GM12878 (cell line): Measurements from ENCODE around the gene RABEP2. TPM values are rescaled to one million over a fixed set of nuclear protein-coding genes. Genes with fewer than 3 reads are reported as not detected.

Experiments used
- ATAC-seq: fragments of 200-7000 bp; cut with Tn5 transposase; 3 replicates; pipeline ENCODE4 v1.9.1; 2020; ENCODE audit warnings: mild to moderate bottlenecking, moderate library complexity
- BruUV-seq: library from RNA; stranded (reverse); fragments of 400-500 nt; replicated peaks from 2 replicates; lab custom pipeline; 2021; lab: Mats Ljungman, UMichigan
- CTCF ChIA-PET: fragments of 300-600 bp; sonication (Branson Sonifier 250); formaldehyde crosslinking; extraction: SDS; loops from one replicate; lab custom pipeline; 2021; ENCODE audit warnings: inconsistent platforms; lab: Yijun Ruan, JAX
- POLR2A ChIA-PET: fragments of 350-600 bp; formaldehyde crosslinking; extraction: SDS; loops from one replicate; lab custom pipeline; 2021; ENCODE audit warnings: inconsistent platforms; lab: Charles Lee
- RAD21 ChIA-PET: fragments of 300-600 bp; sonication (Branson Sonifier 250); formaldehyde crosslinking; loops from one replicate; lab custom pipeline; 2023; ENCODE audit warnings: antibody characterized with exemption; ENCODE audit not compliant: unreplicated experiment; lab: Charles Lee
- SMC1A ChIA-PET: fragments of 300-600 bp; sonication (Branson Sonifier 250); formaldehyde crosslinking; loops from one replicate; lab custom pipeline; 2023; ENCODE audit not compliant: unreplicated experiment, uncharacterized antibody; lab: Charles Lee
- DNase-seq: peaks from one replicate; pipeline ENCODE4 v3.0.0-alpha.2; 2011; ENCODE audit warnings: low read depth, low spot score
- FAIRE-seq: peaks from 3 replicates; lab custom pipeline; 2011; peaks lifted over from hg19 to GRCh38; lab: Jason Lieb, UNC
- H2AFZ ChIP-seq: 2 replicates; pipeline ENCODE4 v1.6.0; 2011; ENCODE audit warnings: low read depth, low read length, control low read depth; ENCODE audit not compliant: control insufficient read depth
- H3K27ac ChIP-seq: 2 replicates; pipeline ENCODE4 v1.5.1; 2011; ENCODE audit warnings: control low read depth; ENCODE audit not compliant: control insufficient read depth, insufficient read depth
- H3K27me3 ChIP-seq, 2 experiments: replicated peaks in 1 of 2; 2 replicates each; pipeline versions ENCODE4 v1.6.0 to v1.6.1; 2011; ENCODE audit warnings: low read length in 1 of 2; ENCODE audit not compliant: control insufficient read depth in 2 of 2, insufficient read depth in 2 of 2
- H3K36me3 ChIP-seq, 2 experiments: 2 replicates each; pipeline ENCODE4 v1.5.1; 2011; ENCODE audit warnings: low read length in 1 of 2; ENCODE audit not compliant: control insufficient read depth in 2 of 2, insufficient read depth in 2 of 2
- H3K4me1 ChIP-seq: 2 replicates; pipeline ENCODE4 v1.6.1; 2011; ENCODE audit warnings: mild to moderate bottlenecking, low read length, moderate library complexity, mixed read lengths; ENCODE audit not compliant: control insufficient read depth, insufficient read depth
- H3K4me2 ChIP-seq: 2 replicates; pipeline ENCODE4 v1.6.0; 2011; ENCODE audit warnings: control low read depth; ENCODE audit not compliant: control insufficient read depth, insufficient read depth
- H3K4me3 ChIP-seq: fragments of 200-600 bp; sonication (generic); 2 replicates; pipeline ENCODE4 v1.5.1; 2016
- H3K79me2 ChIP-seq: 2 replicates; pipeline ENCODE4 v1.6.0; 2011; ENCODE audit warnings: low read length; ENCODE audit not compliant: control insufficient read depth, insufficient read depth
- H3K9ac ChIP-seq: 2 replicates; pipeline ENCODE4 v1.8.0; 2011; ENCODE audit warnings: low read length, control low read depth, mixed read lengths; ENCODE audit not compliant: control insufficient read depth, insufficient read depth
- H3K9me3 ChIP-seq: replicated peaks from 3 replicates; pipeline ENCODE4 v1.5.1; 2011; ENCODE audit warnings: mild to moderate bottlenecking, low read length; ENCODE audit not compliant: control insufficient read depth, insufficient read depth
- H4K20me1 ChIP-seq: 2 replicates; pipeline ENCODE4 v1.6.0; 2011; ENCODE audit not compliant: control insufficient read depth, insufficient read depth
- CBX5 ChIP-seq: sonication (generic); IDR thresholded peaks from 2 replicates; pipeline ENCODE4 v1.6.1; 2016; ENCODE audit warnings: low read depth, moderate library complexity, mild to moderate bottlenecking, inconsistent platforms
- CHD4 ChIP-seq: fragments of 200-600 bp; sonication (generic); IDR thresholded peaks from 2 replicates; pipeline ENCODE4 v1.6.1; 2016; ENCODE audit warnings: mild to moderate bottlenecking
- FOS ChIP-seq: IDR thresholded peaks from 3 replicates; pipeline ENCODE4 v1.6.1; 2011; ENCODE audit warnings: borderline replicate concordance; ENCODE audit not compliant: insufficient read length; ENCODE audit errors: extremely low read depth
- FOXM1 ChIP-seq: IDR thresholded peaks from 2 replicates; pipeline ENCODE4 v1.6.1; 2012; ENCODE audit warnings: low read depth, mild to moderate bottlenecking, inconsistent platforms, low read length, moderate library complexity
- GABPA ChIP-seq: IDR thresholded peaks from 2 replicates; pipeline ENCODE4 v1.6.1; 2014; ENCODE audit warnings: antibody characterized with exemption, low read depth, mild to moderate bottlenecking, inconsistent platforms
- IKZF2 ChIP-seq, 2 experiments: fragments of 450-650 bp; IDR thresholded peaks; 2 replicates each; pipeline ENCODE4 v1.6.1; 2017; ENCODE audit warnings: mild to moderate bottlenecking in 2 of 2, moderate library complexity in 2 of 2
- JUND ChIP-seq: IDR thresholded peaks from 2 replicates; pipeline ENCODE4 v1.6.1; 2012; ENCODE audit warnings: low read depth, mild to moderate bottlenecking, low read length, improper control_type of control experiment, moderate library complexity
- KLF5 ChIP-seq: fragments of 450-650 bp; IDR thresholded peaks from 2 replicates; pipeline ENCODE4 v1.6.1; 2014; ENCODE audit warnings: mild to moderate bottlenecking; ENCODE audit not compliant: partially characterized antibody
- MEF2B ChIP-seq: fragments of 450-650 bp; IDR thresholded peaks from 2 replicates; pipeline ENCODE4 v1.6.1; 2018; ENCODE audit warnings: mild to moderate bottlenecking, moderate library complexity; ENCODE audit not compliant: partially characterized antibody, poor library complexity, severe bottlenecking
- POLR2AphosphoS5 ChIP-seq: IDR thresholded peaks from 2 replicates; pipeline ENCODE4 v1.6.1; 2011; ENCODE audit warnings: mild to moderate bottlenecking, low read length, inconsistent platforms
- PRDM15 ChIP-seq: fragments of 450-650 bp; formaldehyde crosslinking; IDR thresholded peaks from 2 replicates; pipeline ENCODE4 v1.4.0; 2020; ENCODE audit warnings: mild to moderate bottlenecking, moderate library complexity
- RCOR1 ChIP-seq: conservative IDR thresholded peaks from 2 replicates; pipeline ENCODE4 v1.6.1; 2012; ENCODE audit warnings: low read depth, low read length, improper control_type of control experiment
- SIN3A ChIP-seq: IDR thresholded peaks from 2 replicates; pipeline ENCODE4 v1.6.1; 2012; ENCODE audit warnings: low read depth, low read length, improper control_type of control experiment
- SIX5 ChIP-seq: IDR thresholded peaks from 2 replicates; pipeline ENCODE4 v1.6.1; 2011; ENCODE audit warnings: mild to moderate bottlenecking, low read depth, low read length, moderate library complexity; ENCODE audit not compliant: severe bottlenecking
- SMAD1 ChIP-seq: fragments of 450-650 bp; IDR thresholded peaks from 2 replicates; pipeline ENCODE4 v1.6.1; 2018; ENCODE audit warnings: mild to moderate bottlenecking, low read depth; ENCODE audit not compliant: partially characterized antibody
- SMARCA5 ChIP-seq: fragments of 450-650 bp; IDR thresholded peaks from 2 replicates; pipeline ENCODE4 v1.6.1; 2017; ENCODE audit warnings: mild to moderate bottlenecking
- SP1 ChIP-seq: IDR thresholded peaks from one replicate; pipeline ENCODE4 v1.6.1; 2011; ENCODE audit warnings: low read depth, low read length
- SRF ChIP-seq, 2 experiments: IDR thresholded peaks; 2 replicates each; pipeline ENCODE4 v1.6.1; 2011; ENCODE audit warnings: low read depth in 2 of 2, low read length in 2 of 2, mild to moderate bottlenecking in 1 of 2, moderate library complexity in 1 of 2
- SUPT20H ChIP-seq: IDR thresholded peaks from 2 replicates; pipeline ENCODE4 v1.6.1; 2011; ENCODE audit warnings: low read depth, mild to moderate bottlenecking, low read length, moderate library complexity, borderline replicate concordance; ENCODE audit not compliant: control insufficient read depth
- TCF3 ChIP-seq: IDR thresholded peaks from 2 replicates; pipeline ENCODE4 v1.6.1; 2012; ENCODE audit warnings: low read depth, mild to moderate bottlenecking, low read length, borderline replicate concordance; ENCODE audit not compliant: insufficient read depth
- WGBS: methylation state at CpG from one replicate; pipeline ENCODE4 v1.1.6; 2016; ENCODE audit warnings: low lambda C conversion rate; ENCODE audit not compliant: insufficient replicate concordance, insufficient coverage; ENCODE audit errors: missing lambda C conversion rate; 5-methylcytosine and 5-hydroxymethylcytosine counted together
- in situ Hi-C: fragments of 300-500 bp; cut with MboI; formaldehyde crosslinking; loops from 9 replicates; pipeline ENCODE4 v1.14.3; 2018; ENCODE audit warnings: mixed read lengths
- intact Hi-C: fragments of 100-400 bp; cut with micrococcal nuclease; formaldehyde crosslinking; loops from one replicate; pipeline ENCODE4 v1.14.2; 2022; ENCODE audit not compliant: unreplicated experiment
- polyA plus RNA-seq, 11 experiments: library from polyadenylated mRNA; depleted of rRNA in 4 of 11; unstranded in 6 of 11; stranded (reverse) in 5 of 11; fragments of >200 nt; fragmentation: Nextera tagmentation in 4 of 11; fragmentation: Illumina TruSeq in 1 of 11; extraction: Ambion mirVana in 4 of 11; extraction: Trizol in 1 of 11; gene quantifications; 1 replicate in 1 of 11; 2 replicates in 10 of 11; pipeline versions ENCODE4 v1.2.1 to v1.2.3, GENCODE V29; 2011 to 2016; ENCODE audit warnings: inconsistent platforms in 2 of 11, missing spikeins in 2 of 11, low read depth in 1 of 11
- total RNA-seq, 4 experiments: library from RNA; depleted of rRNA in 3 of 4; stranded (reverse); fragments of >200 nt in 3 of 4; fragmentation: Illumina TruSeq in 1 of 4; extraction: Trizol in 1 of 4; gene quantifications; 2 replicates each; pipeline versions ENCODE4 v1.2.1 to v1.2.3, GENCODE V29; 2013 to 2021
- TF ChIP-seq, protein P1 (sequence below): IDR thresholded peaks from 2 replicates; pipeline ENCODE4 v1.6.1; 2011; ENCODE audit warnings: low read depth, low read length, improper control_type of control experiment, borderline replicate concordance

RABEP2 gene
- total and polyA plus RNA-seq, 10 of the 15 experiments (the other 5 are each of a cell fraction or from before 2014, with no cell fraction given) = 0.47 to 33.2 (median 18.6) TPM

GRCh38 chr16:28931801-28932225 lies 6.8 kb upstream of the RABEP2 start, which contains the start of gene CD19:
CD19 (plus strand) TSS chr16:28931971; CDS start chr16:28932001, 30 bp downstream.
- ChIA-PET POLR2A (interaction anchor here (0.8 to 3.7 kb wide), 9 partner anchors 9 to 109 kb away, joined by 3 to 39 read pairs (median 5); partner anchors contain the start of genes ATXN2L, RABEP2, SH2B1 and TUFM), RAD21 (interaction anchor here (1.2 to 4.5 kb wide), 7 partner anchors 8 to 108 kb away, joined by 4 to 46 read pairs (median 7); partner anchors contain the start of genes ATP2A1, SH2B1 and TUFM), CTCF (interaction anchor here (1.2 to 7.2 kb wide), 6 partner anchors 13 to 86 kb away, joined by 3 to 136 read pairs (median 8); partner anchors contain the start of genes ATP2A1, SH2B1 and TUFM), SMC1A (interaction anchor here (1.0 to 4.2 kb wide), 10 partner anchors 8 to 110 kb away, joined by 3 to 52 read pairs (median 4); partner anchors contain the start of genes ATXN2L, NFATC2IP, RABEP2 and TUFM)
- no TSS peak for BruUV-seq
- Histone ChIP-seq H3K9me3 (no peaks in the 10 kb centered on the region), H3K4me1 (peaks cover 16% of the 10 kb centered on the region), H2AFZ (peak within 1 kb of the TSS; percentile 79), H3K27ac (peak within 1 kb of the TSS; percentile 92), H3K4me2 (peak within 1 kb of the TSS; percentile 95), H3K79me2 (peaks cover 21% of the 10 kb centered on the region), H3K9ac (peak within 1 kb of the TSS; percentile 97), H3K4me3 (peak within 1 kb of the TSS; percentile 96), H3K27me3 (no peaks in the 10 kb centered on the region), H4K20me1 (no peaks in the 10 kb centered on the region), H3K36me3 (0 out of 4 replicates have a peak, but pooled peaks cover 0 to 6% of the 10 kb centered on the region in 2 experiments)
- ATAC-seq (peak; percentile 76), DNase-seq (no peak), FAIRE-seq (peak; percentile 69)
- in situ Hi-C loops (no loop called here), intact Hi-C loops (loop anchor here (5.0 kb wide), 1 partner anchor 55 kb away; the partner anchor contains the start of gene ATP2A1)
- WGBS = 0% methylated on average over 9 of the region's 10 CpGs
- TF ChIP-seq IKZF2 (IDR thresholded peaks at IDR 0.05) (peak; percentile 33 to 43; a peak in 2 of 4 replicates), MEF2B (no peak), SIN3A (no peak), SMARCA5 (peak; percentile 89), JUND (no peak), PRDM15 (CRISPR knock-in tag) (no peak), SUPT20H (no peak), KLF5 (no peak), TCF3 (no peak), SRF (IDR thresholded peaks at IDR 0.05; ENCODE audit: low read depth in 2 of 2, low read length in 2 of 2) (no peak), CBX5 (no peak), RCOR1 (no peak), CHD4 (no peak), FOXM1 (no peak), FOS (no peak), SIX5 (no peak), POLR2AphosphoS5 (no peak; the same call in 1 of the 2 replicates), GABPA (no peak), SMAD1 (no peak), SP1 (no peak)
- TF ChIP-seq, protein P1, sequence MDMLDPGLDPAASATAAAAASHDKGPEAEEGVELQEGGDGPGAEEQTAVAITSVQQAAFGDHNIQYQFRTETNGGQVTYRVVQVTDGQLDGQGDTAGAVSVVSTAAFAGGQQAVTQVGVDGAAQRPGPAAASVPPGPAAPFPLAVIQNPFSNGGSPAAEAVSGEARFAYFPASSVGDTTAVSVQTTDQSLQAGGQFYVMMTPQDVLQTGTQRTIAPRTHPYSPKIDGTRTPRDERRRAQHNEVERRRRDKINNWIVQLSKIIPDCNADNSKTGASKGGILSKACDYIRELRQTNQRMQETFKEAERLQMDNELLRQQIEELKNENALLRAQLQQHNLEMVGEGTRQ = no peak
